Endothelial cell of umbilical vein (primary cell): ENCODE measurements around the gene TYW3. TPM values are rescaled to one million over a fixed set of nuclear protein-coding genes. Genes with fewer than 3 reads are reported as not detected.
A peak's percentile ranks its signal among the peaks of the same experiment; 100 is the strongest.

Source experiments
- BruUV-seq: library from RNA; stranded (reverse); fragments of 400-500 nt; replicated peaks from 2 replicates; lab custom pipeline; 2021; lab: Mats Ljungman, UMichigan
- CTCF ChIA-PET: fragments of 300-600, 350-600 bp; sonication (Branson Sonifier 250); formaldehyde crosslinking; loops from one replicate; lab custom pipeline; 2021; ENCODE audit warnings: antibody characterized with exemption, inconsistent platforms; lab: Charles Lee
- POLR2A ChIA-PET: fragments of 300-600, 350-600 bp; sonication (Branson Sonifier 250); formaldehyde crosslinking; loops from one replicate; lab custom pipeline; 2021; ENCODE audit warnings: antibody characterized with exemption, inconsistent platforms; lab: Charles Lee
- DNase-seq: peaks from one replicate; pipeline ENCODE4 v3.0.0-alpha.2; 2011; ENCODE audit warnings: low read depth, low spot score
- FAIRE-seq: peaks from 2 replicates; lab custom pipeline; 2011; peaks lifted over from hg19 to GRCh38; lab: Jason Lieb, UNC
- H2AFZ ChIP-seq: 2 replicates; pipeline ENCODE4 v1.6.0; 2012; ENCODE audit warnings: low read depth, low read length, control low read depth, inconsistent platforms
- H3K27ac ChIP-seq: 2 replicates; pipeline ENCODE4 v1.5.1; 2011; ENCODE audit warnings: low read depth, mild to moderate bottlenecking, control low read depth, low read length, moderate library complexity; ENCODE audit not compliant: insufficient read depth
- H3K27me3 ChIP-seq, 2 experiments: 2 replicates each; pipeline versions ENCODE4 v1.6.0 to v1.6.1; 2011; ENCODE audit warnings: low read length in 2 of 2, mixed read lengths in 1 of 2; ENCODE audit not compliant: control insufficient read depth in 2 of 2, insufficient read depth in 2 of 2
- H3K36me3 ChIP-seq, 2 experiments: 2 replicates in 1 of 2; 3 replicates in 1 of 2; pipeline ENCODE4 v1.5.1; 2011; ENCODE audit warnings: low read length in 2 of 2, mild to moderate bottlenecking in 1 of 2, moderate library complexity in 1 of 2; ENCODE audit not compliant: control insufficient read depth in 2 of 2, insufficient read depth in 2 of 2; ENCODE audit errors: extremely low read depth in 1 of 2
- H3K4me1 ChIP-seq: 3 replicates; pipeline ENCODE4 v1.5.1; 2011; ENCODE audit warnings: mild to moderate bottlenecking, low read length; ENCODE audit not compliant: control insufficient read depth, insufficient read depth; ENCODE audit errors: extremely low read depth
- H3K4me2 ChIP-seq: 2 replicates; pipeline ENCODE4 v1.6.1; 2011; ENCODE audit warnings: low read length, control low read depth, mixed read lengths; ENCODE audit not compliant: insufficient read depth
- H3K4me3 ChIP-seq, 3 experiments: fragments of 200-600 bp in 1 of 3; sonication (generic), shearing (Covaris generic) in 1 of 3; replicated peaks in 1 of 3; 2 replicates each; pipeline ENCODE4 v1.5.1; 2011 to 2016; ENCODE audit warnings: control low read depth in 3 of 3, low read length in 3 of 3, mild to moderate bottlenecking in 2 of 3, inconsistent platforms in 1 of 3, low read depth in 1 of 3, moderate library complexity in 1 of 3; ENCODE audit not compliant: insufficient read depth in 1 of 3
- H3K79me2 ChIP-seq: 2 replicates; pipeline ENCODE4 v1.6.0; 2012; ENCODE audit warnings: low read length, inconsistent platforms; ENCODE audit not compliant: control insufficient read depth, insufficient read depth
- H3K9ac ChIP-seq: replicated peaks from 2 replicates; pipeline ENCODE3; 2011; ENCODE audit warnings: low read length, control low read depth; ENCODE audit not compliant: insufficient read depth; ENCODE audit errors: extremely low read depth
- H3K9me1 ChIP-seq: replicated peaks from 3 replicates; pipeline ENCODE4 v1.6.0; 2011; ENCODE audit warnings: mild to moderate bottlenecking, low read length; ENCODE audit not compliant: control insufficient read depth, insufficient read depth; ENCODE audit errors: extremely low read depth
- H3K9me3 ChIP-seq: replicated peaks from 2 replicates; pipeline ENCODE4 v1.5.1; 2012; ENCODE audit warnings: low read length, inconsistent platforms; ENCODE audit not compliant: control insufficient read depth, insufficient read depth
- H4K20me1 ChIP-seq: replicated peaks from 2 replicates; pipeline ENCODE3; 2011; ENCODE audit warnings: mild to moderate bottlenecking, low read length; ENCODE audit not compliant: control insufficient read depth, insufficient read depth; ENCODE audit errors: extremely low read depth
- EZH2 ChIP-seq: IDR thresholded peaks from 2 replicates; pipeline ENCODE4 v1.6.1; 2012; ENCODE audit warnings: borderline replicate concordance, low read depth, mild to moderate bottlenecking, moderate library complexity, low read length, inconsistent platforms; ENCODE audit not compliant: severe bottlenecking
- FOS ChIP-seq: IDR thresholded peaks from 2 replicates; pipeline ENCODE4 v1.6.1; 2011; ENCODE audit warnings: mild to moderate bottlenecking, low read length, moderate library complexity, borderline replicate concordance; ENCODE audit not compliant: insufficient read depth
- GATA2 ChIP-seq: IDR thresholded peaks from 2 replicates; pipeline ENCODE4 v1.7.0; 2011; ENCODE audit warnings: low read depth, mild to moderate bottlenecking, moderate library complexity, mixed read lengths, low read length; ENCODE audit not compliant: insufficient read length, insufficient read depth
- JUN ChIP-seq: IDR thresholded peaks from 2 replicates; pipeline ENCODE4 v1.6.1; 2011; ENCODE audit warnings: borderline replicate concordance, low read depth; ENCODE audit not compliant: insufficient read length, insufficient read depth
- MAX ChIP-seq: IDR thresholded peaks from 2 replicates; pipeline ENCODE4 v1.6.1; 2011; ENCODE audit not compliant: insufficient read depth, insufficient read length
- MYC ChIP-seq: IDR thresholded peaks from one replicate; pipeline ENCODE4 v1.6.1; 2011; ENCODE audit warnings: mild to moderate bottlenecking, low read depth, low read length
- POLR2A ChIP-seq: IDR thresholded peaks from 2 replicates; pipeline ENCODE4 v1.6.1; 2012; ENCODE audit warnings: low read depth, mild to moderate bottlenecking, control low read depth, low read length
- POLR2AphosphoS5 ChIP-seq: IDR thresholded peaks from 2 replicates; pipeline ENCODE4 v1.6.1; 2012; ENCODE audit warnings: low read depth, mild to moderate bottlenecking, control low read depth, low read length, moderate library complexity; ENCODE audit not compliant: insufficient read depth
- dilution Hi-C: fragments of 300-500 bp; cut with MboI; formaldehyde crosslinking; loops from one replicate; pipeline ENCODE4 v1.15.0; 2019; ENCODE audit warnings: low sequenced_read_pairs; ENCODE audit not compliant: extremely low pct_ligation_motif_present
- intact Hi-C: fragments of 100-400 bp; cut with micrococcal nuclease; formaldehyde crosslinking; loops from one replicate; pipeline ENCODE4 v1.10.0; 2022
- polyA plus RNA-seq, 4 experiments: library from polyadenylated mRNA; depleted of rRNA in 3 of 4; stranded (reverse) in 3 of 4; unstranded in 1 of 4; fragments of >200 nt; gene quantifications; 2 replicates each; pipeline versions ENCODE4 v1.2.1 to v1.2.3, GENCODE V29; 2011 to 2012; ENCODE audit warnings: missing spikeins in 1 of 4
- total RNA-seq: library from RNA; stranded (reverse); gene quantifications from 2 replicates; pipeline ENCODE4 v1.2.3, GENCODE V29; 2021
- TF ChIP-seq, protein P1 (sequence below), 2 donors: IDR thresholded peaks; 1 replicate in 1 of 2; 2 replicates in 1 of 2; pipeline ENCODE4 v1.5.1; 2011; ENCODE audit warnings: low read length in 2 of 2, mild to moderate bottlenecking in 2 of 2, moderate library complexity in 2 of 2, control low read depth in 1 of 2, inconsistent platforms in 1 of 2, low read depth in 1 of 2; ENCODE audit not compliant: insufficient read depth in 1 of 2; ENCODE audit errors: extremely low read depth in 1 of 2

Gene TYW3
- total and polyA plus RNA-seq, 2 donors (not counting 3 experiments of a cell fraction or from before 2014, with no cell fraction given): 8.5 to 22.8 TPM

GRCh38 chr1:74689621-74690363 is 43.2 kb upstream of the TYW3 start:
- no peaks in the 10 kb centered on the region for H3K9me3 ChIP-seq
- dilution Hi-C loops: no loop called here
- H2AFZ ChIP-seq: peak overlapping the region; percentile 69
- peak; percentile 63 for DNase-seq
- peak overlapping the region; percentile 9 for H3K9ac ChIP-seq
- no peaks in the 10 kb centered on the region for H3K9me1 ChIP-seq
- peak; percentile 60 for FAIRE-seq
- POLR2A ChIA-PET: no interaction called here
- CTCF ChIA-PET: interaction anchor here (0.7 to 3.7 kb wide), 31 partner anchors 9 to 1062 kb away, joined by 3 to 35 read pairs (median 5); partner anchors contain the start of genes CRYZ, ERICH3 and TYW3
- H3K27ac ChIP-seq: no peak overlapping the region
- TF ChIP-seq, protein P1, sequence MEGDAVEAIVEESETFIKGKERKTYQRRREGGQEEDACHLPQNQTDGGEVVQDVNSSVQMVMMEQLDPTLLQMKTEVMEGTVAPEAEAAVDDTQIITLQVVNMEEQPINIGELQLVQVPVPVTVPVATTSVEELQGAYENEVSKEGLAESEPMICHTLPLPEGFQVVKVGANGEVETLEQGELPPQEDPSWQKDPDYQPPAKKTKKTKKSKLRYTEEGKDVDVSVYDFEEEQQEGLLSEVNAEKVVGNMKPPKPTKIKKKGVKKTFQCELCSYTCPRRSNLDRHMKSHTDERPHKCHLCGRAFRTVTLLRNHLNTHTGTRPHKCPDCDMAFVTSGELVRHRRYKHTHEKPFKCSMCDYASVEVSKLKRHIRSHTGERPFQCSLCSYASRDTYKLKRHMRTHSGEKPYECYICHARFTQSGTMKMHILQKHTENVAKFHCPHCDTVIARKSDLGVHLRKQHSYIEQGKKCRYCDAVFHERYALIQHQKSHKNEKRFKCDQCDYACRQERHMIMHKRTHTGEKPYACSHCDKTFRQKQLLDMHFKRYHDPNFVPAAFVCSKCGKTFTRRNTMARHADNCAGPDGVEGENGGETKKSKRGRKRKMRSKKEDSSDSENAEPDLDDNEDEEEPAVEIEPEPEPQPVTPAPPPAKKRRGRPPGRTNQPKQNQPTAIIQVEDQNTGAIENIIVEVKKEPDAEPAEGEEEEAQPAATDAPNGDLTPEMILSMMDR (IDR thresholded peaks at IDR 0.05; ENCODE audit: extremely low read depth in 1 of 2, insufficient read depth in 1 of 2, low read depth in 1 of 2, low read length in 2 of 2): peak; percentile 56 to 67
- no peak for TF ChIP-seq GATA2
- no peaks in the 10 kb centered on the region for H3K79me2 ChIP-seq
- intact Hi-C loops: loop anchor here (1.0 to 10.0 kb wide), 3 partner anchors 44 to 1015 kb away; partner anchors contain the start of genes CRYZ and TYW3
- peak overlapping the region; percentile 21 for H3K4me2 ChIP-seq
- no peaks in the 10 kb centered on the region for H3K4me1 ChIP-seq
- no TSS peak for BruUV-seq
- no peaks in the 10 kb centered on the region for H3K36me3 ChIP-seq
- no peaks in the 10 kb centered on the region for H3K27me3 ChIP-seq
- H3K4me3 ChIP-seq: no peak overlapping the region
- no peaks in the 10 kb centered on the region for H4K20me1 ChIP-seq

DNA sequence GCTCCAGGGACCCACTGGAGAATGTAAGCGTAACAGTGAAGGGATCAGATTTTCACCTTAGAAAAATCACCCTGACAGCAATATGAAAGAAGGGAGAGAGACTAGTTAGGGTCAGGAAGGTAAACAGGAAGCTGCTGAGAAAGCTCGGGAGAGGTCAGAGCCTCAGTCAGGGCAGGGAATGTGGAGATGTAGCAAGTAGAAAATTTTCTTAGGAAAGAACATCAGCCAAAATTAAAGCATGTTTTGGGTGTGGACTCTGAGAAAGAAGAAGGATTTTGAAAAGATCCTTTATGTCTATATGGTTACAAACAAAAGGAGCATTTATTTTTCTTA is 42.6 kb upstream of the TYW3 start:
- H3K4me1 ChIP-seq: no peaks in the 10 kb centered on the region
- no peak for TF ChIP-seq EZH2
- no peak for TF ChIP-seq GATA2
- no peak for TF ChIP-seq FOS
- TF ChIP-seq MAX: no peak
- TF ChIP-seq POLR2A: no peak
- TF ChIP-seq POLR2AphosphoS5: no peak
- no peak for TF ChIP-seq JUN
- TF ChIP-seq, protein P1 (IDR thresholded peaks at IDR 0.05; ENCODE audit: extremely low read depth in 1 of 2, insufficient read depth in 1 of 2, low read depth in 1 of 2, low read length in 2 of 2): no peak
- TF ChIP-seq MYC: no peak
- H3K27ac ChIP-seq: no peak overlapping the region
- ChIA-PET CTCF (interaction anchor here (1.0 to 3.7 kb wide), 27 partner anchors 9 to 1062 kb away, joined by 3 to 35 read pairs (median 5); partner anchors contain the start of genes CRYZ, ERICH3 and TYW3), POLR2A (no interaction called here)
- no peaks in the 10 kb centered on the region for H4K20me1 ChIP-seq
- intact Hi-C loops (loop anchor here (1.0 kb wide), 1 partner anchor 43 kb away; the partner anchor contains the start of genes CRYZ and TYW3), dilution Hi-C loops (no loop called here)
- DNase-seq (peak; percentile 3), FAIRE-seq (no peak)
- no peaks in the 10 kb centered on the region for H3K9me1 ChIP-seq
- H3K79me2 ChIP-seq: no peaks in the 10 kb centered on the region
- H3K9ac ChIP-seq: peak overlapping the region; percentile 9
- peak overlapping the region; percentile 21 for H3K4me2 ChIP-seq
- no TSS peak for BruUV-seq
- no peaks in the 10 kb centered on the region for H3K36me3 ChIP-seq
- H2AFZ ChIP-seq: peak overlapping the region; percentile 69
- no peak overlapping the region for H3K4me3 ChIP-seq
- no peaks in the 10 kb centered on the region for H3K9me3 ChIP-seq
- no peaks in the 10 kb centered on the region for H3K27me3 ChIP-seq
